Breast epithelium (tissue), 4 donors: ENCODE measurements around the gene SPOCK1. TPM values are rescaled to one million over a fixed set of nuclear protein-coding genes. Genes with fewer than 3 reads are reported as not detected.

Source experiments
- DNase-seq, 2 donors: peaks; one replicate each; pipeline ENCODE4 v3.0.0-alpha.2; 2019; ENCODE audit warnings: low spot score in 2 of 2
- H3K27ac ChIP-seq, 2 donors: fragments of 200-600 bp; sonication (generic) in 1 of 2; one replicate each; pipeline ENCODE4 v1.5.1; 2016 to 2019; ENCODE audit warnings: mild to moderate bottlenecking in 1 of 2
- H3K27me3 ChIP-seq, 2 donors: fragments of 200-600 bp; sonication (generic) in 1 of 2; one replicate each; pipeline versions ENCODE4 v1.5.1 to v1.6.0; 2017 to 2019; ENCODE audit warnings: control low read depth in 1 of 2, mild to moderate bottlenecking in 1 of 2
- H3K36me3 ChIP-seq: fragments of 200-600 bp; one replicate; pipeline ENCODE4 v1.5.1; 2019
- H3K4me1 ChIP-seq, 2 donors: fragments of 200-600 bp; sonication (generic); one replicate each; pipeline ENCODE4 v1.5.1; 2016 to 2019; ENCODE audit warnings: control low read depth in 1 of 2
- H3K4me3 ChIP-seq, 3 donors: fragments of 200-600 bp; sonication (generic); 1 replicate in 2 of 3; 2 replicates in 1 of 3; pipeline ENCODE4 v1.5.1; 2016 to 2019; ENCODE audit warnings: mild to moderate bottlenecking in 3 of 3, moderate library complexity in 2 of 3
- H3K9me3 ChIP-seq, 2 donors: fragments of 200-600 bp; sonication (generic) in 1 of 2; one replicate each; pipeline ENCODE4 v1.5.1; 2016 to 2019; ENCODE audit warnings: control low read depth in 1 of 2
- POLR2A ChIP-seq: fragments of 450-650 bp; IDR thresholded peaks from one replicate; pipeline ENCODE4 v1.6.1; 2016; ENCODE audit warnings: antibody characterized with exemption, mild to moderate bottlenecking, moderate library complexity
- POLR2AphosphoS5 ChIP-seq, 3 donors: sonication (generic); formaldehyde crosslinking; IDR thresholded peaks; one replicate each; pipeline ENCODE4 v1.6.1; 2017; ENCODE audit warnings: antibody characterized with exemption in 3 of 3
- intact Hi-C: fragments of 100-400 bp; cut with DNase I; formaldehyde crosslinking; loops from one replicate; pipeline ENCODE4 v1.15.1; 2023; ENCODE audit warnings: low total_unique reads
- total RNA-seq, 3 donors: library from RNA; depleted of rRNA; stranded (reverse); fragments of >200 nt; gene quantifications; one replicate each; pipeline ENCODE4 v1.1.0, GENCODE V29; 2016
- TF ChIP-seq, protein P1 (sequence below), 3 donors: fragments of 450-650 bp; IDR thresholded peaks; one replicate each; pipeline ENCODE4 v1.5.1; 2016 to 2017; ENCODE audit warnings: antibody characterized with exemption in 3 of 3, mild to moderate bottlenecking in 3 of 3, moderate library complexity in 3 of 3

The SPOCK1 gene
- total RNA-seq, 3 donors from 2014 or later, result 14.5 to 52.0 (median 24.3) TPM

- Histone ChIP-seq H3K4me3 (no peak overlapping the region), H3K27me3 (no peaks in the 10 kb centered on the region), H3K27ac (no peak overlapping the region), H3K9me3 (no peaks in the 10 kb centered on the region), H3K4me1 (no peaks in the 10 kb centered on the region), H3K36me3 (no peaks in the 10 kb centered on the region)
- intact Hi-C loops, result no loop called here
- TF ChIP-seq POLR2A, result no peak
- no peak for TF ChIP-seq POLR2AphosphoS5 (IDR thresholded peaks at IDR 0.05)
- TF ChIP-seq, protein P1, sequence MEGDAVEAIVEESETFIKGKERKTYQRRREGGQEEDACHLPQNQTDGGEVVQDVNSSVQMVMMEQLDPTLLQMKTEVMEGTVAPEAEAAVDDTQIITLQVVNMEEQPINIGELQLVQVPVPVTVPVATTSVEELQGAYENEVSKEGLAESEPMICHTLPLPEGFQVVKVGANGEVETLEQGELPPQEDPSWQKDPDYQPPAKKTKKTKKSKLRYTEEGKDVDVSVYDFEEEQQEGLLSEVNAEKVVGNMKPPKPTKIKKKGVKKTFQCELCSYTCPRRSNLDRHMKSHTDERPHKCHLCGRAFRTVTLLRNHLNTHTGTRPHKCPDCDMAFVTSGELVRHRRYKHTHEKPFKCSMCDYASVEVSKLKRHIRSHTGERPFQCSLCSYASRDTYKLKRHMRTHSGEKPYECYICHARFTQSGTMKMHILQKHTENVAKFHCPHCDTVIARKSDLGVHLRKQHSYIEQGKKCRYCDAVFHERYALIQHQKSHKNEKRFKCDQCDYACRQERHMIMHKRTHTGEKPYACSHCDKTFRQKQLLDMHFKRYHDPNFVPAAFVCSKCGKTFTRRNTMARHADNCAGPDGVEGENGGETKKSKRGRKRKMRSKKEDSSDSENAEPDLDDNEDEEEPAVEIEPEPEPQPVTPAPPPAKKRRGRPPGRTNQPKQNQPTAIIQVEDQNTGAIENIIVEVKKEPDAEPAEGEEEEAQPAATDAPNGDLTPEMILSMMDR (IDR thresholded peaks at IDR 0.05), result no peak
- no peak for DNase-seq
These were observed 475.1 kb downstream of the SPOCK1 start for GRCh38 chr5:137024044-137024443.

DNA sequence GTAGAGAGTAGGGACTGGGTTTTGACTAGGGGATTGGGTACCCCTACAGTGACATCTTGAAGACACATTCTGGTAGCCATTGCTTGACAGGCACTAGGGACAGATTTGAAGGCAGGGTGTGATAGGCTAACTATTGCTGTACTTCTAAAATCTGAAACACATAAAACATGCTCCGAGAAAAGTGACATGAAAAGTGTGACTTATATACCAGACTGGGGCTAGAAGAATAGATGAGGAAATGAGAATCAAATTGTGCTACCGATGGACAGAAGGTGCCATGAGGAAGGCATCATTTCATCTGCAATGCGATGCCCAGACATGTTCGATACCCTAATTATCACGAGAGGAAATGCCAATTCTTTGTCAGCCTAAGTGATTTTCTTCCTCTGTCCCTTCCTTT lies 475.8 kb downstream of the SPOCK1 start:
- TF ChIP-seq POLR2AphosphoS5 (IDR thresholded peaks at IDR 0.05) (no peak), POLR2A (no peak)
- TF ChIP-seq, protein P1 (IDR thresholded peaks at IDR 0.05), result no peak
- Histone ChIP-seq H3K36me3 (no peaks in the 10 kb centered on the region), H3K9me3 (no peaks in the 10 kb centered on the region), H3K27me3 (no peaks in the 10 kb centered on the region), H3K27ac (no peak overlapping the region), H3K4me1 (no peaks in the 10 kb centered on the region), H3K4me3 (no peak overlapping the region)
- intact Hi-C loops, result no loop called here
- no peak for DNase-seq

- Histone ChIP-seq H3K36me3 (no peaks in the 10 kb centered on the region), H3K9me3 (no peaks in the 10 kb centered on the region), H3K27me3 (no peaks in the 10 kb centered on the region), H3K4me3 (peak overlapping the region in 1 of 3 donors; percentile 22), H3K27ac (no peak overlapping the region), H3K4me1 (no peaks in the 10 kb centered on the region)
- no peak for DNase-seq
- intact Hi-C loops, result no loop called here
- TF ChIP-seq POLR2A, result no peak
- TF ChIP-seq POLR2AphosphoS5 (IDR thresholded peaks at IDR 0.05), result no peak
- TF ChIP-seq, protein P1 (IDR thresholded peaks at IDR 0.05), result no peak
These were observed 476.4 kb downstream of the SPOCK1 start for GRCh38 chr5:137022725-137023124.

- Histone ChIP-seq H3K4me1 (no peaks in the 10 kb centered on the region), H3K9me3 (no peaks in the 10 kb centered on the region), H3K4me3 (no peak overlapping the region), H3K36me3 (no peaks in the 10 kb centered on the region), H3K27ac (no peak overlapping the region), H3K27me3 (no peaks in the 10 kb centered on the region)
- peak in 1 of 2 donors; percentile 17 for DNase-seq
- TF ChIP-seq POLR2AphosphoS5 (IDR thresholded peaks at IDR 0.05), result no peak
- TF ChIP-seq POLR2A, result no peak
- TF ChIP-seq, protein P1 (IDR thresholded peaks at IDR 0.05), result no peak
- intact Hi-C loops, result no loop called here
These were observed 477.1 kb downstream of the SPOCK1 start for GRCh38 chr5:137022043-137022442.

GRCh38 chr5:137019229-137019628 lies 479.9 kb downstream of the SPOCK1 start:
- H3K27ac ChIP-seq, result no peak overlapping the region
- DNase-seq, result no peak
- no peak overlapping the region for H3K4me3 ChIP-seq
- TF ChIP-seq POLR2A, result no peak
- TF ChIP-seq, protein P1 (IDR thresholded peaks at IDR 0.05), result no peak
- no peaks in the 10 kb centered on the region for H3K27me3 ChIP-seq
- no peaks in the 10 kb centered on the region for H3K4me1 ChIP-seq
- H3K9me3 ChIP-seq, result no peaks in the 10 kb centered on the region
- intact Hi-C loops, result no loop called here
- no peaks in the 10 kb centered on the region for H3K36me3 ChIP-seq
